ENCODE results near the gene NUCB2.
"Not testable (repeated sequence)": the region's sequence is repeated elsewhere in the genome, so short reads cannot be mapped to it uniquely, and the experiment has no call there.

GRCh38 chr11:17228186-17228925 lies 48.2 kb upstream of the NUCB2 start:
- not testable (repeated sequence) for TF ChIP-seq CTCF, POLR2A (IDR thresholded peaks at IDR 0.05)
